ENCODE results near the gene ANXA11. TPM values are rescaled to one million over a fixed set of nuclear protein-coding genes. Genes with fewer than 3 reads are reported as not detected.

Gene ANXA11
- total and polyA plus RNA-seq, 2 donors (not counting 1 experiment from before 2014, with no cell fraction given): 88.3 to 177 TPM

- no peak for DNase-seq
- Histone ChIP-seq H3K4me2 (replicated peaks; ENCODE audit: low read depth, low read length, poor library complexity, severe bottlenecking) (no peak overlapping the region), H3K36me3 (replicated peaks in 1 of 2; ENCODE audit: control extremely low read depth in 1 of 2, control insufficient read depth in 1 of 2, extremely low read depth in 1 of 2, insufficient read depth in 2 of 2, low read length in 1 of 2) (no peaks in the 10 kb centered on the region), H3K27ac (ENCODE audit: low read length in 2 of 2) (no peak overlapping the region), H3K4me3 (ENCODE audit: control extremely low read depth in 1 of 5, extremely low read depth in 1 of 5, insufficient read depth in 1 of 5, low read depth in 2 of 5, low read length in 4 of 5) (no peak overlapping the region), H2AFZ (ENCODE audit: insufficient read depth, low read depth, low read length, poor library complexity, severe bottlenecking) (no peak overlapping the region), H3K4me1 (ENCODE audit: control insufficient read depth in 2 of 2, insufficient read depth in 2 of 2, low read length in 2 of 2) (no peaks in the 10 kb centered on the region), H3K9ac (ENCODE audit: low read length) (no peak overlapping the region), H4K20me1 (ENCODE audit: control insufficient read depth, insufficient read depth, low read length, poor library complexity, severe bottlenecking) (no peaks in the 10 kb centered on the region), H3K27me3 (replicated peaks in 1 of 4; ENCODE audit: control extremely low read depth in 1 of 4, control insufficient read depth in 3 of 4, insufficient read depth in 4 of 4, low read length in 3 of 4) (peaks cover 0 to 3% (median 0%) of the 10 kb centered on the region in 4 experiments), H3K9me3 (ENCODE audit: control extremely low read depth in 1 of 3, control insufficient read depth in 2 of 3, insufficient read depth in 1 of 3, low read length in 2 of 3) (peaks cover 0 to 13% (median 11%) of the 10 kb centered on the region in 3 donors), H3K79me2 (ENCODE audit: control insufficient read depth, insufficient read depth, low read length) (no peaks in the 10 kb centered on the region)
- CTCF ChIA-PET: interaction anchor here (0.6 to 1.4 kb wide), 2 partner anchors 157 to 1844 kb away, joined by 4 read pairs; no protein-coding TSS in a partner anchor
- POLR2A ChIA-PET: no interaction called here
- 77% methylated on average over 5 of the region's 10 CpGs for WGBS (ENCODE audit: insufficient coverage)
- no peaks in the 10 kb centered on the region for H3K27me3 Mint-ChIP-seq
- no peak overlapping the region for H3K27ac Mint-ChIP-seq
- H3K9me3 Mint-ChIP-seq (ENCODE audit: insufficient read depth): peaks cover 3% of the 10 kb centered on the region
- TF ChIP-seq EZH2 (IDR thresholded peaks at IDR 0.05; ENCODE audit: borderline replicate concordance, insufficient read depth, low read depth, low read length, poor library complexity, severe bottlenecking) (no peak), CTCF (IDR thresholded peaks at IDR 0.05) (no peak)
- intact Hi-C loops (cut with micrococcal nuclease): no loop called here
- no peak overlapping the region for H3K4me3 Mint-ChIP-seq
- no peak for ATAC-seq (ENCODE audit: low read depth)
- H3K4me1 Mint-ChIP-seq: no peaks in the 10 kb centered on the region
Measured at GRCh38 chr10:80104066-80104926, 101.0 kb downstream of the ANXA11 start.

Small RNAs within 50 kb of the gene (small RNA-seq; reads per million reads assigned to genes)
- gene RPS12P2 (ENCODE audit: insufficient read length, low read depth, low replicate concordance): not detected

Other genes starting within 250 kb of the ANXA11 start
- gene TMEM254, start 126.9 kb downstream of the ANXA11 start, total RNA-seq: 13.1 and 13.7 TPM in 2 replicates
- 6.6 and 9.8 TPM in 2 replicates for gene TMEM254, start 126.9 kb downstream of the ANXA11 start, polyA plus RNA-seq
- gene PLAC9, start 72.8 kb downstream of the ANXA11 start, total RNA-seq: not detected in 2 replicates
- gene PLAC9, start 72.8 kb downstream of the ANXA11 start, polyA plus RNA-seq: not detected in 2 replicates
- not detected in 2 replicates for gene MAT1A, start 84.1 kb upstream of the ANXA11 start, total RNA-seq
- gene MAT1A, start 84.1 kb upstream of the ANXA11 start, polyA plus RNA-seq: not detected in 2 replicates
- gene DYDC1, start 151.2 kb upstream of the ANXA11 start, total RNA-seq: not detected in 2 replicates
- not detected in 2 replicates for gene DYDC1, start 151.2 kb upstream of the ANXA11 start, polyA plus RNA-seq
- gene DYDC2, start 151.2 kb upstream of the ANXA11 start, total RNA-seq: not detected in 2 replicates
- not detected in 2 replicates for gene DYDC2, start 151.2 kb upstream of the ANXA11 start, polyA plus RNA-seq
- 9.4 and 11.2 TPM in 2 replicates for gene PRXL2A, start 203.0 kb upstream of the ANXA11 start, total RNA-seq
- 2.8 and 2.9 TPM in 2 replicates for gene PRXL2A, start 203.0 kb upstream of the ANXA11 start, polyA plus RNA-seq
- gene TSPAN14, start 248.8 kb upstream of the ANXA11 start, total RNA-seq: 54.9 and 55.3 TPM in 2 replicates
- 25.0 and 27.8 TPM in 2 replicates for gene TSPAN14, start 248.8 kb upstream of the ANXA11 start, polyA plus RNA-seq

Data from B cell (primary cell).